Bronchial smooth muscle cell (primary cell): ENCODE results near the gene SLC43A2. TPM values are rescaled to one million over a fixed set of nuclear protein-coding genes. Genes with fewer than 3 reads are reported as not detected.

Experiments
- total RNA-seq: library from RNA; depleted of rRNA; stranded (reverse); fragments of >200 nt; gene quantifications from 2 replicates; pipeline ENCODE4 v1.2.1, GENCODE V29; 2014

The SLC43A2 gene
- total RNA-seq: 6.1 and 7.0 TPM in 2 replicates

DNA sequence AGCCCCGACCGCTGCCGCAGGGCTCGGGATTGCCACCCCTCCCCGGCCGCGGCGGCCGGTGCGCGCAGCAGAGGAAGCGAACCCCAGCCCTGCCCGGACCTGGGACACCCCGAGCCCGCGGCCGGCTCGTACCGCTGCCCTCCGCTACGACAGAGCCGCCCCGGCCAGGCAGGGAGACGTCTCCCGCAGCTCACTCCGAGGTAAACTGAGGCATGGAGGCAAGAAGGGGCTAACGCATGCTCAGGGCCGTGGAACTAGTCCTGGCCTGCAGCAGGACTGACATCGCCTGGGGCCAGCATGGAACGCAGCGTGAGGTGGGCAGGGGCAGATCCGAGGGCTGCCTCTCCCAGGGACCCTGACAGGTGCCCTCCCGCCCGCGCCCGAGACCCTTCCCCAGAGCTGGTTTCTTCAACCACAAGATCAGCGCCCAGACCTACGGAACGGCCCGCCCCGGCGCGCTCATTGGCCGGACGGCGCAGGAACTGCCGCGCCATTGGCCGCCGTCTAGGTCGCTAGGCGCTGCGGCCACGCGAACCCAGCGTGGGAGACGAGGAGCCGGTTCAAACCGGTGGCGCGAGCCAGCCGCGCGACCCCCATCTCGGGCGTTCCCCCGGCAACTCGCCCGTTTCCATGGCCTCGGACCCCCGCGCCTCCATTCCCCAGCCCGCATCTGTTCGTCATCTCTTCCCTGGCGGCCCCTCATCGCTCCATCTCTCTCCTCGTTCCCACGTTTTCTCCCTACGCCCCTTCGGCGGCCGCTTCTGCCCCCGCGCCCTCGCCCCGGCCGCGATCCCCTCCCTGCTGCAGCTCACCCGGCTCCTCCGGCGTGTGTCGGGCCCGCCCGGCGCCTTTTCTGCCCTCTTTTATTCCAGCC, at the start of gene SLC43A2:
Gene SLC43A2, minus strand, starts transcription at position 853 of the 874 bp plus-strand sequence. CDS start 960 bp downstream, outside the sequence.

GRCh38 chr17:1649844-1650501, 21.3 kb upstream of the SLC43A2 start, which contains the start of gene RILP:
RILP (minus strand) TSS chr17:1649866; CDS start chr17:1649804, 62 bp downstream.

DNA sequence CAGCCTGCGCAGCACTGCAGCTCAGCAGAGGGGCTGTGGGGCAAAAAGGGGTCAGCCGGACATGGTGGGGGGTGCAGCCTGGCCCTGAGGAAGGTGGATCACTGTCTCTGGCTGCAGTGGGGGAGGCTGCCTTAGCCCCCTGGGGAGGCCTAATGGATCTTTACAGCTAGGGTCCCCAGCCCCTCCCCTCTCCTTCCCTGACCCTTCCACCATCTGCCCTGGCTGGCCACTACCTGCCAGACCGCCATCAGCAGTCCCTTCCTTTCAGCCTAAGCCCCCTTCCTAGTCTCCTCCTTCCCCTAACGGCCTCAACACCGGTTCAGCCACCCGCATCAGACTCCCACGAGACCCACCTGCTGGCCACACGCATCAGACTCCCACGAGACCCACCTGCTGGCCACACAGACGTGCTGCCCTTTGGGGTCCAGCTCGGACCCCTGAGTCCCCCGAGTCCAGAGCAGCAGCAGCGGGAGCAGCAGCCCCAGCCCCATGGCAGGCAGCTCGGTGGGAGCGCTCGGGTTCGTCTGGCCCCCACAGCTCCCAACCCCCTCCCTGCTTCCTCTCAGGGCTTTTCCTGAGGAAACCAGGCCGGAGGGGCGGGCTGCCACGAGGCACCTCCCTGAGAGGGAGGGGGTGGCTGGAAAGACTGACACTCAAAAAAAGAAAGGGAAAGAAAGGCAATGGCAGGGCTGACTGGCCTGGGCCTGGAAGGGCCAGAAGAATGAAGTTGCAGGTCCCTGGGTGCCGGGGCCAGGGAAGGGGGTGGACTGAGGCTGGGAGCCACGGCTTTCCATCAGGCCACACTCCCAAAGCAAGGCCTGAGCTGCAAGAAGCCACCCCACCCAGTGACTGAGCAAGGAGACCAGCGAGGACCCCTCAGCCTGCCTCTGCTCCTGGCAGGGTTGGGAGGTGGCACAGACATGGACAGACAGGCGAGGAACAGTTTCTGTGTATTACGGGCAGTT, 16.9 kb upstream of the SLC43A2 start, which contains the start of gene SCARF1:
Gene SCARF1, minus strand, starts transcription at position 526 of the 965 bp plus-strand sequence. Its CDS starts 35 bp downstream, at position 491.

Other genes starting within 250 kb of the SLC43A2 start
- 323 and 358 TPM in 2 replicates for gene YWHAE, start 228.6 kb downstream of the SLC43A2 start, total RNA-seq
- gene CRK, start 172.6 kb downstream of the SLC43A2 start, total RNA-seq: 88.4 and 90.8 TPM in 2 replicates
- 115 and 135 TPM in 2 replicates for gene MYO1C, start 136.1 kb downstream of the SLC43A2 start, total RNA-seq
- 23.8 and 27.7 TPM in 2 replicates for gene INPP5K, start 112.2 kb downstream of the SLC43A2 start, total RNA-seq
- gene PITPNA, start 66.0 kb downstream of the SLC43A2 start, total RNA-seq: 8.7 and 15.0 TPM in 2 replicates
- 0.86 and 1.3 TPM in 2 replicates for gene SCARF1, start 16.9 kb upstream of the SLC43A2 start, total RNA-seq
- 11.3 and 16.9 TPM in 2 replicates for gene RILP, start 21.0 kb upstream of the SLC43A2 start, total RNA-seq
- gene PRPF8, start 56.0 kb upstream of the SLC43A2 start, total RNA-seq: 82.7 and 88.9 TPM in 2 replicates
- 5.2 and 8.7 TPM in 2 replicates for gene TLCD2, start 81.5 kb upstream of the SLC43A2 start, total RNA-seq
- gene WDR81, start 95.9 kb upstream of the SLC43A2 start, total RNA-seq: 27.6 and 34.3 TPM in 2 replicates
- gene SERPINF2, start 114.0 kb upstream of the SLC43A2 start, total RNA-seq: 0.17 TPM in 1 of 2 replicates, not detected in the other
- 224 and 440 TPM in 2 replicates for gene SERPINF1, start 133.2 kb upstream of the SLC43A2 start, total RNA-seq
- 6.3 and 8.7 TPM in 2 replicates for gene SMYD4, start 201.1 kb upstream of the SLC43A2 start, total RNA-seq
- 27.3 and 36.9 TPM in 2 replicates for gene RPA1, start 201.2 kb upstream of the SLC43A2 start, total RNA-seq